Motor neuron (in vitro differentiated cells): ENCODE results near the gene RAB17. TPM values are rescaled to one million over a fixed set of nuclear protein-coding genes. Genes with fewer than 3 reads are reported as not detected.
A peak's percentile ranks its signal among the peaks of the same experiment; 100 is the strongest.

ENCODE experiments used
- ATAC-seq, 8 experiments: fragments of 200-7000 bp; cut with Tn5 transposase; replicated peaks in 6 of 8; 2 replicates each; pipeline ENCODE4 v1.8.0; 2021; ENCODE audit warnings: mild to moderate bottlenecking in 8 of 8, moderate library complexity in 8 of 8
- H3K27ac ChIP-seq, 2 donors: fragments of 250-450 bp; sonication (Bioruptor Pico); 2 replicates each; pipeline ENCODE4 v1.9.0; 2021; ENCODE audit warnings: antibody characterized with exemption in 2 of 2, mild to moderate bottlenecking in 2 of 2, moderate library complexity in 1 of 2
- H3K4me1 ChIP-seq, 2 donors: fragments of 250-450 bp; sonication (Bioruptor Pico); replicated peaks in 1 of 2; 2 replicates each; pipeline ENCODE4 v1.6.1; 2021; ENCODE audit warnings: antibody characterized with exemption in 2 of 2, mild to moderate bottlenecking in 2 of 2, moderate library complexity in 1 of 2
- H3K4me3 ChIP-seq, 5 donors: fragments of 250-450 bp; sonication (Bioruptor Pico); 2 replicates each; pipeline ENCODE4 v1.9.0; 2021; ENCODE audit warnings: antibody characterized with exemption in 5 of 5, mild to moderate bottlenecking in 5 of 5, moderate library complexity in 4 of 5
- WGBS, 10 experiments: fragments of 450-650 bp; shearing (Covaris generic); methylation state at CpG; one replicate each; pipeline ENCODE4 v1.0.0; 2022; 5-methylcytosine and 5-hydroxymethylcytosine counted together
- in situ Hi-C, 9 experiments: fragments of 400-800 bp; cut with MboI; loops; one replicate each; pipeline ENCODE4 v1.15.0; 2021; ENCODE audit warnings: low sequenced_read_pairs in 9 of 9, low pct_unique_long_range_greater_than_20kb in 2 of 9; ENCODE audit not compliant: unreplicated experiment in 9 of 9
- total RNA-seq, 8 experiments: library from RNA; unstranded; fragments of 300-600 nt; gene quantifications; 2 replicates each; pipeline versions ENCODE4 v1.2.3 to v1.2.4, GENCODE V29; 2022

RAB17 gene
- total RNA-seq, 8 experiments from 2014 or later = 0.08 to 1.3 (median 0.65) TPM

- peaks cover 0 to 3% of the 10 kb centered on the region in 2 donors for H3K4me1 ChIP-seq
- ATAC-seq = peak in 2 of 8 experiments; percentile 88 to 94
- in situ Hi-C loops = loop anchor here in 1 of 9 experiments (25.0 kb wide), 1 partner anchor 442 kb away; no protein-coding TSS in a partner anchor
- 0 to 85% (median 44%) methylated on average over 3 to 5 of the region's 7 CpGs; no CpG with 5 or more reads in 6 of the 10 experiments for WGBS, 10 experiments
- H3K27ac ChIP-seq = no peak overlapping the region
- no peak overlapping the region for H3K4me3 ChIP-seq
Observed at GRCh38 chr2:237553948-237554347, 36.6 kb downstream of the RAB17 start.

- WGBS, 10 experiments = 50 to 96% (median 74%) methylated on average over 1 to 6 of the region's 6 CpGs; no CpG with 5 or more reads in 4 of the 10 experiments
- Histone ChIP-seq H3K4me3 (no peak overlapping the region), H3K27ac (no peak overlapping the region), H3K4me1 (peaks cover 0 to 3% of the 10 kb centered on the region in 2 donors)
- in situ Hi-C loops = loop anchor here in 1 of 9 experiments (25.0 kb wide), 1 partner anchor 441 kb away; no protein-coding TSS in a partner anchor
- ATAC-seq = peak in 3 of 8 experiments; percentile 22 to 69 (median 29)
Observed at GRCh38 chr2:237552908-237553307, 37.6 kb downstream of the RAB17 start.

GRCh38 chr2:237551071-237551574 is 39.4 kb downstream of the RAB17 start:
- WGBS, 10 experiments = 63 to 100% (median 84%) methylated on average over 1 to 8 of the region's 16 CpGs; no CpG with 5 or more reads in 3 of the 10 experiments
- in situ Hi-C loops = loop anchor here in 1 of 9 experiments (25.0 kb wide), 1 partner anchor 439 kb away; no protein-coding TSS in a partner anchor
- Histone ChIP-seq H3K4me1 (peaks cover 0 to 3% of the 10 kb centered on the region in 2 donors), H3K27ac (no peak overlapping the region), H3K4me3 (no peak overlapping the region)
- ATAC-seq = no peak

- Histone ChIP-seq H3K4me3 (no peak overlapping the region), H3K4me1 (peaks cover 0 to 3% of the 10 kb centered on the region in 2 donors), H3K27ac (no peak overlapping the region)
- 40 to 95% (median 80%) methylated on average over 1 to 7 of the region's 17 CpGs; no CpG with 5 or more reads in 4 of the 10 experiments for WGBS, 10 experiments
- in situ Hi-C loops = loop anchor here in 1 of 9 experiments (25.0 kb wide), 1 partner anchor 438 kb away; no protein-coding TSS in a partner anchor
- peak in 4 of 8 experiments; percentile 28 to 64 (median 48) for ATAC-seq
Observed at GRCh38 chr2:237549643-237550415, 40.7 kb downstream of the RAB17 start.

GRCh38 chr2:237549216-237549615 is 41.3 kb downstream of the RAB17 start:
- 76 to 100% (median 95%) methylated on average over 1 to 7 of the region's 8 CpGs; no CpG with 5 or more reads in 4 of the 10 experiments for WGBS, 10 experiments
- in situ Hi-C loops = no loop called here
- Histone ChIP-seq H3K4me1 (peaks cover 0 to 3% of the 10 kb centered on the region in 2 donors), H3K4me3 (no peak overlapping the region), H3K27ac (no peak overlapping the region)
- no peak for ATAC-seq

GRCh38 chr2:237547841-237548416 is 42.6 kb downstream of the RAB17 start:
- 56 to 87% (median 80%) methylated on average over 1 to 9 of the region's 11 CpGs; no CpG with 5 or more reads in 3 of the 10 experiments for WGBS, 10 experiments
- no peak overlapping the region for H3K27ac ChIP-seq
- H3K4me3 ChIP-seq = no peak overlapping the region
- ATAC-seq = no peak
- in situ Hi-C loops = no loop called here
- H3K4me1 ChIP-seq = peaks cover 0 to 3% of the 10 kb centered on the region in 2 donors

GRCh38 chr2:237546876-237547395 is 43.6 kb downstream of the RAB17 start:
- no peak for ATAC-seq
- WGBS, 10 experiments = 60 to 100% (median 93%) methylated on average over 1 to 3 of the region's 13 CpGs; no CpG with 5 or more reads in 7 of the 10 experiments
- in situ Hi-C loops = no loop called here
- Histone ChIP-seq H3K4me1 (peaks cover 0 to 3% of the 10 kb centered on the region in 2 donors), H3K4me3 (no peak overlapping the region), H3K27ac (no peak overlapping the region)

GRCh38 chr2:237546040-237546875 is 44.3 kb downstream of the RAB17 start:
- ATAC-seq = no peak
- WGBS, 10 experiments = 33 to 100% (median 76%) methylated on average over 1 to 5 of the region's 8 CpGs; no CpG with 5 or more reads in 1 of the 10 experiments

GRCh38 chr2:237542001-237542704 is 48.4 kb downstream of the RAB17 start:
- Histone ChIP-seq H3K4me1 (peaks cover 0 to 8% of the 10 kb centered on the region in 2 donors), H3K27ac (no peak overlapping the region), H3K4me3 (no peak overlapping the region)
- in situ Hi-C loops = no loop called here
- WGBS, 10 experiments = 89 to 100% (median 96%) methylated on average over 1 to 5 of the region's 18 CpGs; no CpG with 5 or more reads in 7 of the 10 experiments
- ATAC-seq = no peak

More at GRCh38 chr2:237546040-237546875, 44.3 kb downstream of the RAB17 start:
- in situ Hi-C loops = no loop called here
- H3K4me1 ChIP-seq = peaks cover 0 to 3% of the 10 kb centered on the region in 2 donors
- H3K4me3 ChIP-seq = no peak overlapping the region
- H3K27ac ChIP-seq = no peak overlapping the region

- H3K27ac ChIP-seq = no peak overlapping the region
- in situ Hi-C loops = no loop called here
- peaks cover 0 to 8% of the 10 kb centered on the region in 2 donors for H3K4me1 ChIP-seq
- H3K4me3 ChIP-seq = no peak overlapping the region
- 17 to 60% (median 50%) methylated on average over 1 to 2 of the region's 5 CpGs; no CpG with 5 or more reads in 5 of the 10 experiments for WGBS, 10 experiments
- peak in 1 of 8 experiments; percentile 14 for ATAC-seq
Observed at GRCh38 chr2:237541243-237541642, 49.3 kb downstream of the RAB17 start.

GRCh38 chr2:237540823-237541222 is 49.7 kb downstream of the RAB17 start:
- H3K4me1 ChIP-seq = peaks cover 0 to 8% of the 10 kb centered on the region in 2 donors
- no peak overlapping the region for H3K27ac ChIP-seq
- WGBS, 10 experiments = 0 to 100% (median 60%) methylated on average over 1 to 3 of the region's 6 CpGs; no CpG with 5 or more reads in 5 of the 10 experiments
- in situ Hi-C loops = no loop called here
- no peak overlapping the region for H3K4me3 ChIP-seq
- ATAC-seq = peak in 3 of 8 experiments; percentile 100
